ENCODE results near the gene CHD5. TPM values are rescaled to one million over a fixed set of nuclear protein-coding genes. Genes with fewer than 3 reads are reported as not detected.

CHD5 gene
- total and polyA plus RNA-seq, 2 of the 4 experiments (the other 2 are of a cell fraction), result under 0.01 to 0.09 TPM

DNA sequence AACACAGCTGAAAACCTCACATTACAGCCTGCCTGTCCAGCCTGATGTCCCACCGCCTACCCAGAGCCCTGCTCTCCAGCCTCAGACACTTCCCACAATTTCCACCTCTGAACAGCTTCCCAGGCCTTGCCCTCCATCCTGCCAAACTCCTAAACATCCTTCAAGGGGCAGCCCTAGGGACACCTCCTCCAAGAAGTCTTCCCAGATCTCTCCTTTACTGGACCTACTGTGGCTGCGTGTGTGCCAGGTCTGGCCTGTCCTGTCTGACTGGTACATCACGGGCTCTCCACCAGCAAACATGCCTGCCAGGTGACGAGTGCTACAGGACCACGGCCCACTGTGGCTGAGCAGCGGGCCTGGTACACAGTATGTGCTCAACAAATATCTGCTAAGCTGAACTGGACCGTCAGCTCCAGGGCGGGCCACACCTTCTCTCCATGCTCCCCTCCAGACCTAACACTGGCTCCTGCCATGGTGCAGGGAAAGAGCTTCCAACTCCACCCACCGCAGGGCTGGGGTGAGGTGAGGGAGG, 28.8 kb downstream of the CHD5 start:
- H2BK15ac ChIP-seq (ENCODE audit: low read depth, low read length), result no peak overlapping the region
- H4K8ac ChIP-seq (ENCODE audit: low read depth in 2 of 2, low read length in 2 of 2), result no peak overlapping the region
- in situ Hi-C loops (cut with MboI; ENCODE audit: low sequenced_read_pairs), result no loop called here
- intact Hi-C loops (cut with micrococcal nuclease), result no loop called here
- 57% methylated on average over 5 of the region's 9 CpGs; no CpG with 5 or more reads in 1 of the 2 experiments for WGBS, 2 experiments (ENCODE audit: extremely low coverage in 2 of 2, insufficient read length in 1 of 2)
- H2BK120ac ChIP-seq (ENCODE audit: low read depth, low read length), result no peak overlapping the region
- H2BK5ac ChIP-seq (ENCODE audit: low read depth, low read length, poor library complexity, severe bottlenecking), result no peak overlapping the region
- DNase-seq (no peak), ATAC-seq (ENCODE audit: low read depth) (no peak)
- no peak overlapping the region for H4K5ac ChIP-seq (ENCODE audit: low read depth, low read length)
- no peak overlapping the region for H2AK9ac ChIP-seq (replicated peaks; ENCODE audit: low read depth, low read length, poor library complexity)
- H3K23ac ChIP-seq (ENCODE audit: low read depth, low read length), result no peak overlapping the region
- no peak overlapping the region for H3K4me3 ChIP-seq (ENCODE audit: insufficient read depth, low read depth, low read length)
- H3K27ac ChIP-seq (ENCODE audit: insufficient read depth, low read length), result no peak overlapping the region
- no peak overlapping the region for H3K14ac ChIP-seq (replicated peaks; ENCODE audit: low read depth, low read length)
- peaks cover 26% of the 10 kb centered on the region; the same call in 1 of the 2 replicates for H3K27me3 ChIP-seq (ENCODE audit: control insufficient read depth, insufficient read depth, low read length)
- TF ChIP-seq POLR2A (IDR thresholded peaks at IDR 0.05; ENCODE audit: low read depth, low read length) (no peak), BHLHE40 (IDR thresholded peaks at IDR 0.05; ENCODE audit: low read depth, low read length) (no peak), MAZ (IDR thresholded peaks at IDR 0.05; ENCODE audit: borderline replicate concordance, low read depth, low read length) (no peak), MAFK (IDR thresholded peaks at IDR 0.05; ENCODE audit: low read depth, low read length) (no peak), RAD21 (IDR thresholded peaks at IDR 0.05; ENCODE audit: low read length) (no peak), CEBPB (IDR thresholded peaks at IDR 0.05; ENCODE audit: low read depth, low read length) (no peak), MXI1 (IDR thresholded peaks at IDR 0.05; ENCODE audit: borderline replicate concordance, low read depth, low read length) (no peak), RFX5 (IDR thresholded peaks at IDR 0.05; ENCODE audit: low read depth, low read length) (no peak), RCOR1 (IDR thresholded peaks at IDR 0.05; ENCODE audit: insufficient replicate concordance, low read length) (no peak), CHD1 (IDR thresholded peaks at IDR 0.05; ENCODE audit: low read depth, low read length) (no peak), SMC3 (IDR thresholded peaks at IDR 0.05; ENCODE audit: low read depth, low read length) (no peak), NFE2L2 (IDR thresholded peaks at IDR 0.05; ENCODE audit: low read depth, low read length) (no peak), FOS (IDR thresholded peaks at IDR 0.05; ENCODE audit: low read depth, low read length) (no peak)
- TF ChIP-seq, protein P1, sequence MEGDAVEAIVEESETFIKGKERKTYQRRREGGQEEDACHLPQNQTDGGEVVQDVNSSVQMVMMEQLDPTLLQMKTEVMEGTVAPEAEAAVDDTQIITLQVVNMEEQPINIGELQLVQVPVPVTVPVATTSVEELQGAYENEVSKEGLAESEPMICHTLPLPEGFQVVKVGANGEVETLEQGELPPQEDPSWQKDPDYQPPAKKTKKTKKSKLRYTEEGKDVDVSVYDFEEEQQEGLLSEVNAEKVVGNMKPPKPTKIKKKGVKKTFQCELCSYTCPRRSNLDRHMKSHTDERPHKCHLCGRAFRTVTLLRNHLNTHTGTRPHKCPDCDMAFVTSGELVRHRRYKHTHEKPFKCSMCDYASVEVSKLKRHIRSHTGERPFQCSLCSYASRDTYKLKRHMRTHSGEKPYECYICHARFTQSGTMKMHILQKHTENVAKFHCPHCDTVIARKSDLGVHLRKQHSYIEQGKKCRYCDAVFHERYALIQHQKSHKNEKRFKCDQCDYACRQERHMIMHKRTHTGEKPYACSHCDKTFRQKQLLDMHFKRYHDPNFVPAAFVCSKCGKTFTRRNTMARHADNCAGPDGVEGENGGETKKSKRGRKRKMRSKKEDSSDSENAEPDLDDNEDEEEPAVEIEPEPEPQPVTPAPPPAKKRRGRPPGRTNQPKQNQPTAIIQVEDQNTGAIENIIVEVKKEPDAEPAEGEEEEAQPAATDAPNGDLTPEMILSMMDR (conservative IDR thresholded peaks at IDR 0.05; ENCODE audit: low read depth, low read length), result no peak
- TF ChIP-seq, protein P2, sequence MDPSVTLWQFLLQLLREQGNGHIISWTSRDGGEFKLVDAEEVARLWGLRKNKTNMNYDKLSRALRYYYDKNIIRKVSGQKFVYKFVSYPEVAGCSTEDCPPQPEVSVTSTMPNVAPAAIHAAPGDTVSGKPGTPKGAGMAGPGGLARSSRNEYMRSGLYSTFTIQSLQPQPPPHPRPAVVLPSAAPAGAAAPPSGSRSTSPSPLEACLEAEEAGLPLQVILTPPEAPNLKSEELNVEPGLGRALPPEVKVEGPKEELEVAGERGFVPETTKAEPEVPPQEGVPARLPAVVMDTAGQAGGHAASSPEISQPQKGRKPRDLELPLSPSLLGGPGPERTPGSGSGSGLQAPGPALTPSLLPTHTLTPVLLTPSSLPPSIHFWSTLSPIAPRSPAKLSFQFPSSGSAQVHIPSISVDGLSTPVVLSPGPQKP (IDR thresholded peaks at IDR 0.05; ENCODE audit: borderline replicate concordance, low read depth, low read length), result no peak
- TF ChIP-seq, protein P3, sequence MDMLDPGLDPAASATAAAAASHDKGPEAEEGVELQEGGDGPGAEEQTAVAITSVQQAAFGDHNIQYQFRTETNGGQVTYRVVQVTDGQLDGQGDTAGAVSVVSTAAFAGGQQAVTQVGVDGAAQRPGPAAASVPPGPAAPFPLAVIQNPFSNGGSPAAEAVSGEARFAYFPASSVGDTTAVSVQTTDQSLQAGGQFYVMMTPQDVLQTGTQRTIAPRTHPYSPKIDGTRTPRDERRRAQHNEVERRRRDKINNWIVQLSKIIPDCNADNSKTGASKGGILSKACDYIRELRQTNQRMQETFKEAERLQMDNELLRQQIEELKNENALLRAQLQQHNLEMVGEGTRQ (IDR thresholded peaks at IDR 0.05; ENCODE audit: low read depth, low read length), result no peak
- no peak overlapping the region for H3K18ac ChIP-seq (ENCODE audit: low read depth, low read length)
- no peak overlapping the region for H2AK5ac ChIP-seq (ENCODE audit: low read depth, low read length)
- POLR2A ChIA-PET (ENCODE audit: unreplicated experiment), result no interaction called here
- dilution Hi-C loops (cut with HindIII; ENCODE audit: low sequenced_read_pairs, unreplicated experiment), result no loop called here
- H3K36me3 ChIP-seq (ENCODE audit: control insufficient read depth, insufficient read depth, low read length), result no peaks in the 10 kb centered on the region
- no peak overlapping the region for H4K91ac ChIP-seq (ENCODE audit: insufficient read depth, low read depth, low read length)
- CTCF ChIA-PET, result no interaction called here
- BruUV-seq (replicated peaks), result no TSS peak
- H2AFZ ChIP-seq (replicated peaks; ENCODE audit: low read length, poor library complexity), result no peak overlapping the region
- H3K56ac ChIP-seq (ENCODE audit: extremely low read depth, insufficient read depth, low read length), result no peak overlapping the region
- no peak overlapping the region for H3K9ac ChIP-seq (ENCODE audit: low read depth, low read length)
- H3K4ac ChIP-seq (ENCODE audit: low read depth, low read length), result no peak overlapping the region
- 0 out of 2 replicates have a peak, but pooled peaks cover 2% of the 10 kb centered on the region for H4K20me1 ChIP-seq (ENCODE audit: insufficient read depth, low read length)
- H3K4me1 ChIP-seq (ENCODE audit: control insufficient read depth, insufficient read depth, low read length), result no peaks in the 10 kb centered on the region
- H2BK20ac ChIP-seq (ENCODE audit: low read depth, low read length), result no peak overlapping the region
- no peaks in the 10 kb centered on the region for H3K9me1 ChIP-seq (ENCODE audit: insufficient read depth, low read length)
- no peaks in the 10 kb centered on the region for H3K79me1 ChIP-seq (ENCODE audit: low read depth in 1 of 2, low read length in 2 of 2)
- H3K9me3 ChIP-seq (ENCODE audit: control insufficient read depth, insufficient read depth, low read length), result no peaks in the 10 kb centered on the region
- H3K4me2 ChIP-seq (ENCODE audit: low read depth, low read length), result no peak overlapping the region

Data from IMR-90 (cell line).